ENCODE data around the gene RAB11FIP4. TPM values are rescaled to one million over a fixed set of nuclear protein-coding genes. Genes with fewer than 3 reads are reported as not detected.

Gene RAB11FIP4
- total RNA-seq, 1 experiment from 2014 or later = 54.9 TPM

DNA sequence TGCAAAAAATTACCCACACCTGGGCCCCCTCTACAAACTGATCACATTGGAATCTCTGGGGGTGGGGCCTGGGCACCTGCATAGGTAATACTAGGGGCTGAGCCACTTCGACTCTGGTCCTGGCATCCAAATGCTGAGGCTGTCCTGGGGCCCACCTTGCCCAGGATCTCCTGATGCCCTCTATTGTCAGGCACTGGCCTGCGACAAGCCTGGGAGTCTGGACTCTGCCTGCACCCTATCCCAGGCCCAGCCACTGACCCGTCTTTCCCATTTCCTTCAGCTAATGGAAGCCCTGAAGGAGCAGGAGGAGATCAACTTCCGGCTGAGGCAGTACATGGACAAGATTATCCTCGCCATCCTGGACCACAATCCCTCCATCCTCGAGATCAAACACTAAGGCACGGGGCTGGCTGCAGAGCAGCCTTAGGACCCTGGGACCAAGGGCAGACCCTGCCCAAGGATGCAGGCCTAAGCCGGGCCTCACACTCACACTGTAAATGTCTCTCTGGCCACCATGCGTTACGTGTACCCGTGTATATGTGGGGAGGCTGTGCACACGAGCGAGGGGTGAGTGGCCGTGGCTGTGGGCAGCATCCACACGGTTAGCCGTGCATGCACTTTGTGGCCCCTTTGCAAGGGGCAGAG is 140.0 kb downstream of the RAB11FIP4 start:
- H3K27me3 Mint-ChIP-seq (ENCODE audit: low read depth) = no peaks in the 10 kb centered on the region
- no peak overlapping the region for H3K4me3 Mint-ChIP-seq

DNA sequence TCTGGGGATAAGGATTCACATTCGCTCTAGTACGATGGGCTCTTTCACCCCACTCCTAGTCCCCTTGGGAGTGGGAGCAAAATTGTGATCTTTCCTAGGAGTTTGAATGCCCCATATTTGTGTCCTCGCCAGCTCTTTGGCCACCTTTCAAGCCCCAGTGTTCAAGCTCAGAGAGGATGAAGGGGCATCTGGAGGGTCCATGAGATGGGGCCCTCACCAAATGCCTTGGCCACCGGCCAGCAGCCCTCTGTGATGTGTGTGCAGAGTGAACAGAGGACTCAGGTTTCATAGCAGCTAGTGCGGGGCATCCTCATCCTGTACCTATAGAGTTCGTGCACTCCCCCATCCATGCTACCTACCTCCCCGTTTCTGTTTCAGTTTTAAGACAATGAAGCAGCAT is 140.6 kb downstream of the RAB11FIP4 start:
- Mint-ChIP-seq H3K27me3 (ENCODE audit: low read depth) (no peaks in the 10 kb centered on the region), H3K27ac (no peak overlapping the region), H3K9me3 (no peaks in the 10 kb centered on the region), H3K4me1 (peaks cover 3% of the 10 kb centered on the region; the same call in 1 of the 2 replicates), H3K36me3 (peaks cover 14% of the 10 kb centered on the region), H3K4me3 (no peak overlapping the region)
- TF ChIP-seq ZNF263 (CRISPR knock-in tag; IDR thresholded peaks at IDR 0.05; ENCODE audit: low read depth) = no peak
- ChIA-PET POLR2A (no interaction called here), CTCF (interaction anchor here (2.0 to 4.2 kb wide), 3 partner anchors 10 to 310 kb away, joined by 5 to 59 read pairs (median 9); no protein-coding TSS in a partner anchor)
- DNase-seq (ENCODE audit: low spot score) = no peak
- no peak for ATAC-seq

More for the DNA sequence above, 140.0 kb downstream of the RAB11FIP4 start:
- TF ChIP-seq ZNF416 (CRISPR knock-in tag; IDR thresholded peaks at IDR 0.05) = no peak
- no peak for TF ChIP-seq CREB1 (CRISPR knock-in tag; IDR thresholded peaks at IDR 0.05)
- TF ChIP-seq FOXJ3 (CRISPR knock-in tag; IDR thresholded peaks at IDR 0.05; ENCODE audit: borderline replicate concordance) = no peak
- TF ChIP-seq ZNF396 (CRISPR knock-in tag; IDR thresholded peaks at IDR 0.05; ENCODE audit: borderline replicate concordance) = no peak
- TF ChIP-seq, protein P1, sequence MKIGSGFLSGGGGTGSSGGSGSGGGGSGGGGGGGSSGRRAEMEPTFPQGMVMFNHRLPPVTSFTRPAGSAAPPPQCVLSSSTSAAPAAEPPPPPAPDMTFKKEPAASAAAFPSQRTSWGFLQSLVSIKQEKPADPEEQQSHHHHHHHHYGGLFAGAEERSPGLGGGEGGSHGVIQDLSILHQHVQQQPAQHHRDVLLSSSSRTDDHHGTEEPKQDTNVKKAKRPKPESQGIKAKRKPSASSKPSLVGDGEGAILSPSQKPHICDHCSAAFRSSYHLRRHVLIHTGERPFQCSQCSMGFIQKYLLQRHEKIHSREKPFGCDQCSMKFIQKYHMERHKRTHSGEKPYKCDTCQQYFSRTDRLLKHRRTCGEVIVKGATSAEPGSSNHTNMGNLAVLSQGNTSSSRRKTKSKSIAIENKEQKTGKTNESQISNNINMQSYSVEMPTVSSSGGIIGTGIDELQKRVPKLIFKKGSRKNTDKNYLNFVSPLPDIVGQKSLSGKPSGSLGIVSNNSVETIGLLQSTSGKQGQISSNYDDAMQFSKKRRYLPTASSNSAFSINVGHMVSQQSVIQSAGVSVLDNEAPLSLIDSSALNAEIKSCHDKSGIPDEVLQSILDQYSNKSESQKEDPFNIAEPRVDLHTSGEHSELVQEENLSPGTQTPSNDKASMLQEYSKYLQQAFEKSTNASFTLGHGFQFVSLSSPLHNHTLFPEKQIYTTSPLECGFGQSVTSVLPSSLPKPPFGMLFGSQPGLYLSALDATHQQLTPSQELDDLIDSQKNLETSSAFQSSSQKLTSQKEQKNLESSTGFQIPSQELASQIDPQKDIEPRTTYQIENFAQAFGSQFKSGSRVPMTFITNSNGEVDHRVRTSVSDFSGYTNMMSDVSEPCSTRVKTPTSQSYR (CRISPR knock-in tag; IDR thresholded peaks at IDR 0.05) = no peak
- no peak for TF ChIP-seq ESRRA (CRISPR knock-in tag; IDR thresholded peaks at IDR 0.05; ENCODE audit: borderline replicate concordance)
- no peak for TF ChIP-seq GABPB1 (CRISPR knock-in tag; IDR thresholded peaks at IDR 0.05)
- no peak for TF ChIP-seq FOXK1 (CRISPR knock-in tag; IDR thresholded peaks at IDR 0.05)
- TF ChIP-seq, protein P2, sequence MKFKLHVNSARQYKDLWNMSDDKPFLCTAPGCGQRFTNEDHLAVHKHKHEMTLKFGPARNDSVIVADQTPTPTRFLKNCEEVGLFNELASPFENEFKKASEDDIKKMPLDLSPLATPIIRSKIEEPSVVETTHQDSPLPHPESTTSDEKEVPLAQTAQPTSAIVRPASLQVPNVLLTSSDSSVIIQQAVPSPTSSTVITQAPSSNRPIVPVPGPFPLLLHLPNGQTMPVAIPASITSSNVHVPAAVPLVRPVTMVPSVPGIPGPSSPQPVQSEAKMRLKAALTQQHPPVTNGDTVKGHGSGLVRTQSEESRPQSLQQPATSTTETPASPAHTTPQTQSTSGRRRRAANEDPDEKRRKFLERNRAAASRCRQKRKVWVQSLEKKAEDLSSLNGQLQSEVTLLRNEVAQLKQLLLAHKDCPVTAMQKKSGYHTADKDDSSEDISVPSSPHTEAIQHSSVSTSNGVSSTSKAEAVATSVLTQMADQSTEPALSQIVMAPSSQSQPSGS (CRISPR knock-in tag; IDR thresholded peaks at IDR 0.05; ENCODE audit: borderline replicate concordance, low read depth) = no peak
- no peak for TF ChIP-seq TEAD1 (CRISPR knock-in tag; IDR thresholded peaks at IDR 0.05)
- no peak for TF ChIP-seq SMAD4 (CRISPR knock-in tag; IDR thresholded peaks at IDR 0.05)
- no peak for TF ChIP-seq GRHL2 (CRISPR knock-in tag; IDR thresholded peaks at IDR 0.05; ENCODE audit: insufficient replicate concordance, severe bottlenecking)
- TF ChIP-seq MXD4 (CRISPR knock-in tag; IDR thresholded peaks at IDR 0.05; ENCODE audit: borderline replicate concordance) = no peak
- no peak for TF ChIP-seq ELF4 (CRISPR knock-in tag; IDR thresholded peaks at IDR 0.05; ENCODE audit: low read depth)
- peaks cover 3% of the 10 kb centered on the region; the same call in 1 of the 2 replicates for H3K4me1 Mint-ChIP-seq
- H3K27ac Mint-ChIP-seq = no peak overlapping the region
- no peaks in the 10 kb centered on the region for H3K9me3 Mint-ChIP-seq
- CTCF ChIA-PET = interaction anchor here (0.7 to 2.7 kb wide), 3 partner anchors 10 to 311 kb away, joined by 3 to 9 read pairs (median 4); no protein-coding TSS in a partner anchor
- POLR2A ChIA-PET = no interaction called here
- DNase-seq (ENCODE audit: low spot score) = no peak
- ATAC-seq = no peak
- H3K36me3 Mint-ChIP-seq = peaks cover 14% of the 10 kb centered on the region

DNA sequence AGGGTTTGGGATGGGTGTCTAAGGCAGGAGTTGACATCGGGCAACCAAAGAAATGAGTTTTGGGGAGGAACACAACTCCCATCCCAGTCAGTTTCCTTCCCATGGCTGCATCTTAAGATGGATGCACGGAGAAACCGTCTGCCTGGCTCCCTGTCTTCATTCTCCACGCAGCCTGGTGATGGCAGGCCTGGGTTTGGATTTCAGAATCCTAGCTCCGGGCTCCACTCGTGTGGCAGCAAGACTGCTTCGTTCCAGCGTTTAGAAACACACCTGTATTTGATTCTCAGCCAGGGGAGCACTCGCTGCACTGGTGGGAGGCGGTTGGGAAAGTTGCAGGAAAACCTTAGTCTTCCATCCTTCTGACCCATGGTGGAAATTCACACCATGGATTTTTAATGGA is 141.1 kb downstream of the RAB11FIP4 start:
- H3K4me3 Mint-ChIP-seq = no peak overlapping the region
- ATAC-seq (no peak), DNase-seq (ENCODE audit: low spot score) (no peak)
- ChIA-PET CTCF (interaction anchor here (2.7 to 4.2 kb wide), 2 partner anchors 9 to 309 kb away, joined by 9 to 59 read pairs; no protein-coding TSS in a partner anchor), POLR2A (no interaction called here)
- no peaks in the 10 kb centered on the region for H3K27me3 Mint-ChIP-seq (ENCODE audit: low read depth)
- H3K9me3 Mint-ChIP-seq = no peaks in the 10 kb centered on the region
- H3K4me1 Mint-ChIP-seq = peaks cover 3% of the 10 kb centered on the region; the same call in 1 of the 2 replicates
- no peak overlapping the region for H3K27ac Mint-ChIP-seq
- peaks cover 14% of the 10 kb centered on the region for H3K36me3 Mint-ChIP-seq
- TF ChIP-seq, protein P3, sequence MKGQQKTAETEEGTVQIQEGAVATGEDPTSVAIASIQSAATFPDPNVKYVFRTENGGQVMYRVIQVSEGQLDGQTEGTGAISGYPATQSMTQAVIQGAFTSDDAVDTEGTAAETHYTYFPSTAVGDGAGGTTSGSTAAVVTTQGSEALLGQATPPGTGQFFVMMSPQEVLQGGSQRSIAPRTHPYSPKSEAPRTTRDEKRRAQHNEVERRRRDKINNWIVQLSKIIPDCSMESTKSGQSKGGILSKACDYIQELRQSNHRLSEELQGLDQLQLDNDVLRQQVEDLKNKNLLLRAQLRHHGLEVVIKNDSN (CRISPR knock-in tag; IDR thresholded peaks at IDR 0.05) = no peak
- TF ChIP-seq NR3C1 (CRISPR knock-in tag; conservative IDR thresholded peaks at IDR 0.05; ENCODE audit: low read depth) = no peak
- TF ChIP-seq NR1H2 (CRISPR knock-in tag; IDR thresholded peaks at IDR 0.05) = no peak
- TF ChIP-seq PRRX2 (CRISPR knock-in tag; IDR thresholded peaks at IDR 0.05) = no peak
- TF ChIP-seq SP1 (CRISPR knock-in tag; conservative IDR thresholded peaks at IDR 0.05) = no peak
- no peak for TF ChIP-seq ZNF416 (CRISPR knock-in tag; IDR thresholded peaks at IDR 0.05)
- TF ChIP-seq ZNF423 (CRISPR knock-in tag; IDR thresholded peaks at IDR 0.05) = no peak
- no peak for TF ChIP-seq ZNF219 (CRISPR knock-in tag; IDR thresholded peaks at IDR 0.05; ENCODE audit: borderline replicate concordance)
- no peak for TF ChIP-seq CDX4 (CRISPR knock-in tag; IDR thresholded peaks at IDR 0.05; ENCODE audit: borderline replicate concordance)

Measured in WTC11 (cell line).